Measurements from ENCODE around the gene IDE.

GRCh38 chr10:92432596-92432995, 141.3 kb downstream of the IDE start:
- TF ChIP-seq EP300 (IDR thresholded peaks at IDR 0.05) (no peak), POLR2AphosphoS5 (IDR thresholded peaks at IDR 0.05) (no peak), POLR2A (IDR thresholded peaks at IDR 0.05) (no peak)
- TF ChIP-seq, protein P1, sequence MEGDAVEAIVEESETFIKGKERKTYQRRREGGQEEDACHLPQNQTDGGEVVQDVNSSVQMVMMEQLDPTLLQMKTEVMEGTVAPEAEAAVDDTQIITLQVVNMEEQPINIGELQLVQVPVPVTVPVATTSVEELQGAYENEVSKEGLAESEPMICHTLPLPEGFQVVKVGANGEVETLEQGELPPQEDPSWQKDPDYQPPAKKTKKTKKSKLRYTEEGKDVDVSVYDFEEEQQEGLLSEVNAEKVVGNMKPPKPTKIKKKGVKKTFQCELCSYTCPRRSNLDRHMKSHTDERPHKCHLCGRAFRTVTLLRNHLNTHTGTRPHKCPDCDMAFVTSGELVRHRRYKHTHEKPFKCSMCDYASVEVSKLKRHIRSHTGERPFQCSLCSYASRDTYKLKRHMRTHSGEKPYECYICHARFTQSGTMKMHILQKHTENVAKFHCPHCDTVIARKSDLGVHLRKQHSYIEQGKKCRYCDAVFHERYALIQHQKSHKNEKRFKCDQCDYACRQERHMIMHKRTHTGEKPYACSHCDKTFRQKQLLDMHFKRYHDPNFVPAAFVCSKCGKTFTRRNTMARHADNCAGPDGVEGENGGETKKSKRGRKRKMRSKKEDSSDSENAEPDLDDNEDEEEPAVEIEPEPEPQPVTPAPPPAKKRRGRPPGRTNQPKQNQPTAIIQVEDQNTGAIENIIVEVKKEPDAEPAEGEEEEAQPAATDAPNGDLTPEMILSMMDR (IDR thresholded peaks at IDR 0.05): no peak
